Liver (tissue), 3 donors: ENCODE results near the gene OR1S2.

Experiments used
- GABPA ChIP-seq, 2 donors: IDR thresholded peaks in 1 of 2; conservative IDR thresholded peaks in 1 of 2; 2 replicates each; pipeline ENCODE4 v1.6.1; 2016; ENCODE audit warnings: antibody characterized with exemption in 2 of 2, mild to moderate bottlenecking in 1 of 2, moderate library complexity in 1 of 2
- HNF4A ChIP-seq, 2 donors: conservative IDR thresholded peaks; 2 replicates each; pipeline ENCODE4 v1.6.1; 2016; ENCODE audit warnings: antibody characterized with exemption in 2 of 2, mild to moderate bottlenecking in 2 of 2
- HNF4G ChIP-seq: IDR thresholded peaks from 2 replicates; pipeline ENCODE4 v1.6.1; 2016; ENCODE audit warnings: antibody characterized with exemption
- JUND ChIP-seq, 2 donors: IDR thresholded peaks; 2 replicates each; pipeline ENCODE4 v1.6.1; 2016; ENCODE audit warnings: antibody characterized with exemption in 2 of 2
- RAD21 ChIP-seq, 2 donors: IDR thresholded peaks; 2 replicates each; pipeline ENCODE4 v1.6.1; 2016; ENCODE audit warnings: antibody characterized with exemption in 2 of 2, mild to moderate bottlenecking in 2 of 2
- RXRA ChIP-seq, 2 donors: IDR thresholded peaks; 2 replicates each; pipeline ENCODE4 v1.6.1; 2017 to 2018; ENCODE audit warnings: antibody characterized with exemption in 2 of 2, mild to moderate bottlenecking in 1 of 2
- TAF1 ChIP-seq: conservative IDR thresholded peaks from 2 replicates; pipeline ENCODE4 v1.6.1; 2016; ENCODE audit warnings: antibody characterized with exemption, mild to moderate bottlenecking
- TF ChIP-seq, protein P1 (sequence below): fragments of 150-350 bp; IDR thresholded peaks from 2 replicates; pipeline ENCODE4 v1.5.1; 2017; ENCODE audit warnings: improper control_type of control experiment, low read depth, low read length; ENCODE audit not compliant: missing input control
- TF ChIP-seq, protein P2 (sequence below): IDR thresholded peaks from 2 replicates; pipeline ENCODE4 v1.6.1; 2016; ENCODE audit warnings: antibody characterized with exemption, mild to moderate bottlenecking
- TF ChIP-seq, protein P3 (sequence below): IDR thresholded peaks from 2 replicates; pipeline ENCODE4 v1.6.1; 2016; ENCODE audit warnings: antibody characterized with exemption
- TF ChIP-seq, protein P4 (sequence below): IDR thresholded peaks from 2 replicates; pipeline ENCODE4 v1.6.1; 2016; ENCODE audit warnings: antibody characterized with exemption
- donor health status: healthy.
- donor health status: healthy.

DNA sequence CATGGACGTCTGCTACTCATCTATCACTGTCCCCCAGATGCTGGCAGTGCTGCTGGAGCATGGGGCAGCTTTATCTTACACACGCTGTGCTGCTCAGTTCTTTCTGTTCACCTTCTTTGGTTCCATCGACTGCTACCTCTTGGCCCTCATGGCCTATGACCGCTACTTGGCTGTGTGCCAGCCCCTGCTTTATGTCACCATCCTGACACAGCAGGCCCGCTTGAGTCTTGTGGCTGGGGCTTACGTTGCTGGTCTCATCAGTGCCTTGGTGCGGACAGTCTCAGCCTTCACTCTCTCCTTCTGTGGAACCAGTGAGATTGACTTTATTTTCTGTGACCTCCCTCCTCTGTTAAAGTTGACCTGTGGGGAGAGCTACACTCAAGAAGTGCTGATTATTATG lies 24.3 kb downstream of the OR1S2 start:
- TF ChIP-seq, protein P1, sequence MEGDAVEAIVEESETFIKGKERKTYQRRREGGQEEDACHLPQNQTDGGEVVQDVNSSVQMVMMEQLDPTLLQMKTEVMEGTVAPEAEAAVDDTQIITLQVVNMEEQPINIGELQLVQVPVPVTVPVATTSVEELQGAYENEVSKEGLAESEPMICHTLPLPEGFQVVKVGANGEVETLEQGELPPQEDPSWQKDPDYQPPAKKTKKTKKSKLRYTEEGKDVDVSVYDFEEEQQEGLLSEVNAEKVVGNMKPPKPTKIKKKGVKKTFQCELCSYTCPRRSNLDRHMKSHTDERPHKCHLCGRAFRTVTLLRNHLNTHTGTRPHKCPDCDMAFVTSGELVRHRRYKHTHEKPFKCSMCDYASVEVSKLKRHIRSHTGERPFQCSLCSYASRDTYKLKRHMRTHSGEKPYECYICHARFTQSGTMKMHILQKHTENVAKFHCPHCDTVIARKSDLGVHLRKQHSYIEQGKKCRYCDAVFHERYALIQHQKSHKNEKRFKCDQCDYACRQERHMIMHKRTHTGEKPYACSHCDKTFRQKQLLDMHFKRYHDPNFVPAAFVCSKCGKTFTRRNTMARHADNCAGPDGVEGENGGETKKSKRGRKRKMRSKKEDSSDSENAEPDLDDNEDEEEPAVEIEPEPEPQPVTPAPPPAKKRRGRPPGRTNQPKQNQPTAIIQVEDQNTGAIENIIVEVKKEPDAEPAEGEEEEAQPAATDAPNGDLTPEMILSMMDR = no peak
- TF ChIP-seq GABPA (IDR thresholded peaks at IDR 0.05 in 1 of 2, conservative IDR thresholded peaks at IDR 0.05 in 1 of 2) = no peak
- no peak for TF ChIP-seq RXRA (IDR thresholded peaks at IDR 0.05)
- TF ChIP-seq HNF4A (conservative IDR thresholded peaks at IDR 0.05) = no peak
- TF ChIP-seq RAD21 (IDR thresholded peaks at IDR 0.05) = no peak
- TF ChIP-seq, protein P2, sequence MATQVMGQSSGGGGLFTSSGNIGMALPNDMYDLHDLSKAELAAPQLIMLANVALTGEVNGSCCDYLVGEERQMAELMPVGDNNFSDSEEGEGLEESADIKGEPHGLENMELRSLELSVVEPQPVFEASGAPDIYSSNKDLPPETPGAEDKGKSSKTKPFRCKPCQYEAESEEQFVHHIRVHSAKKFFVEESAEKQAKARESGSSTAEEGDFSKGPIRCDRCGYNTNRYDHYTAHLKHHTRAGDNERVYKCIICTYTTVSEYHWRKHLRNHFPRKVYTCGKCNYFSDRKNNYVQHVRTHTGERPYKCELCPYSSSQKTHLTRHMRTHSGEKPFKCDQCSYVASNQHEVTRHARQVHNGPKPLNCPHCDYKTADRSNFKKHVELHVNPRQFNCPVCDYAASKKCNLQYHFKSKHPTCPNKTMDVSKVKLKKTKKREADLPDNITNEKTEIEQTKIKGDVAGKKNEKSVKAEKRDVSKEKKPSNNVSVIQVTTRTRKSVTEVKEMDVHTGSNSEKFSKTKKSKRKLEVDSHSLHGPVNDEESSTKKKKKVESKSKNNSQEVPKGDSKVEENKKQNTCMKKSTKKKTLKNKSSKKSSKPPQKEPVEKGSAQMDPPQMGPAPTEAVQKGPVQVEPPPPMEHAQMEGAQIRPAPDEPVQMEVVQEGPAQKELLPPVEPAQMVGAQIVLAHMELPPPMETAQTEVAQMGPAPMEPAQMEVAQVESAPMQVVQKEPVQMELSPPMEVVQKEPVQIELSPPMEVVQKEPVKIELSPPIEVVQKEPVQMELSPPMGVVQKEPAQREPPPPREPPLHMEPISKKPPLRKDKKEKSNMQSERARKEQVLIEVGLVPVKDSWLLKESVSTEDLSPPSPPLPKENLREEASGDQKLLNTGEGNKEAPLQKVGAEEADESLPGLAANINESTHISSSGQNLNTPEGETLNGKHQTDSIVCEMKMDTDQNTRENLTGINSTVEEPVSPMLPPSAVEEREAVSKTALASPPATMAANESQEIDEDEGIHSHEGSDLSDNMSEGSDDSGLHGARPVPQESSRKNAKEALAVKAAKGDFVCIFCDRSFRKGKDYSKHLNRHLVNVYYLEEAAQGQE = no peak
- no peak for TF ChIP-seq JUND (IDR thresholded peaks at IDR 0.05)
- TF ChIP-seq TAF1 = no peak
- TF ChIP-seq HNF4G = no peak
- TF ChIP-seq, protein P3, sequence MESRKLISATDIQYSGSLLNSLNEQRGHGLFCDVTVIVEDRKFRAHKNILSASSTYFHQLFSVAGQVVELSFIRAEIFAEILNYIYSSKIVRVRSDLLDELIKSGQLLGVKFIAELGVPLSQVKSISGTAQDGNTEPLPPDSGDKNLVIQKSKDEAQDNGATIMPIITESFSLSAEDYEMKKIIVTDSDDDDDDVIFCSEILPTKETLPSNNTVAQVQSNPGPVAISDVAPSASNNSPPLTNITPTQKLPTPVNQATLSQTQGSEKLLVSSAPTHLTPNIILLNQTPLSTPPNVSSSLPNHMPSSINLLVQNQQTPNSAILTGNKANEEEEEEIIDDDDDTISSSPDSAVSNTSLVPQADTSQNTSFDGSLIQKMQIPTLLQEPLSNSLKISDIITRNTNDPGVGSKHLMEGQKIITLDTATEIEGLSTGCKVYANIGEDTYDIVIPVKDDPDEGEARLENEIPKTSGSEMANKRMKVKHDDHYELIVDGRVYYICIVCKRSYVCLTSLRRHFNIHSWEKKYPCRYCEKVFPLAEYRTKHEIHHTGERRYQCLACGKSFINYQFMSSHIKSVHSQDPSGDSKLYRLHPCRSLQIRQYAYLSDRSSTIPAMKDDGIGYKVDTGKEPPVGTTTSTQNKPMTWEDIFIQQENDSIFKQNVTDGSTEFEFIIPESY = no peak
- TF ChIP-seq, protein P4, sequence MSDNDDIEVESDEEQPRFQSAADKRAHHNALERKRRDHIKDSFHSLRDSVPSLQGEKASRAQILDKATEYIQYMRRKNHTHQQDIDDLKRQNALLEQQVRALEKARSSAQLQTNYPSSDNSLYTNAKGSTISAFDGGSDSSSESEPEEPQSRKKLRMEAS = no peak
